Transverse colon (tissue), 4 donors: ENCODE data around the gene SVIL. TPM values are rescaled to one million over a fixed set of nuclear protein-coding genes. Genes with fewer than 3 reads are reported as not detected.

Source experiments
- DNase-seq: peaks from one replicate; pipeline ENCODE4 v3.0.0-alpha.2; 2019
- H3K27ac ChIP-seq, 4 donors: fragments of 200-600 bp; sonication (generic); 2 replicates each; pipeline ENCODE4 v1.5.1; 2016 to 2018; ENCODE audit warnings: inconsistent platforms in 4 of 4
- H3K27me3 ChIP-seq: fragments of 200-600 bp; sonication (generic); 2 replicates; pipeline ENCODE4 v1.5.1; 2017; ENCODE audit warnings: inconsistent platforms
- H3K36me3 ChIP-seq, 4 donors: fragments of 200-600 bp; sonication (generic); 2 replicates each; pipeline ENCODE4 v1.5.1; 2017 to 2019; ENCODE audit warnings: inconsistent platforms in 4 of 4
- H3K4me1 ChIP-seq, 4 donors: fragments of 200-600 bp; sonication (generic); 2 replicates each; pipeline ENCODE4 v1.5.1; 2017 to 2020; ENCODE audit warnings: inconsistent platforms in 4 of 4
- H3K4me3 ChIP-seq, 4 donors: fragments of 200-600 bp; sonication (generic); 1 replicate in 1 of 4; 2 replicates in 3 of 4; pipeline versions ENCODE4 v1.5.1 to v1.6.1; 2017 to 2019; ENCODE audit warnings: inconsistent platforms in 4 of 4
- H3K9me3 ChIP-seq, 2 donors: fragments of 200-600 bp; sonication (generic); 2 replicates each; pipeline ENCODE4 v1.5.1; 2017 to 2019; ENCODE audit warnings: inconsistent platforms in 2 of 2
- EP300 ChIP-seq: sonication (generic); formaldehyde crosslinking; IDR thresholded peaks from one replicate; pipeline ENCODE4 v1.6.1; 2017; ENCODE audit warnings: antibody characterized with exemption, low read depth
- POLR2A ChIP-seq: fragments of 450-650 bp; IDR thresholded peaks from one replicate; pipeline ENCODE4 v1.6.1; 2016; ENCODE audit warnings: antibody characterized with exemption, mild to moderate bottlenecking, moderate library complexity
- POLR2AphosphoS5 ChIP-seq, 3 donors: sonication (generic); formaldehyde crosslinking; IDR thresholded peaks; one replicate each; pipeline ENCODE4 v1.6.1; 2016; ENCODE audit warnings: antibody characterized with exemption in 3 of 3
- WGBS, 2 donors: methylation state at CpG; one replicate each; pipeline ENCODE4 v1.1.5; 2018; ENCODE audit warnings: low coverage in 1 of 2; 5-methylcytosine and 5-hydroxymethylcytosine counted together
- in situ Hi-C, 4 donors: fragments of 200-750 bp; cut with MboI; loops; one replicate each; pipeline versions ENCODE4 v1.15.0 to v1.15.1; 2017; ENCODE audit warnings: low sequenced_read_pairs in 3 of 4, low pct_ligation_motif_present in 1 of 4, low pct_unique_long_range_greater_than_20kb in 1 of 4
- intact Hi-C: fragments of 100-400 bp; cut with DNase I; formaldehyde crosslinking; loops from one replicate; pipeline ENCODE4 v1.15.1; 2023; ENCODE audit warnings: low total_unique reads
- total RNA-seq, 4 donors: library from RNA; depleted of rRNA; stranded (reverse); fragments of >200 nt; gene quantifications; one replicate each; pipeline ENCODE4 v1.1.0, GENCODE V29; 2016
- TF ChIP-seq, protein P1 (sequence below), 5 experiments: fragments of 200-600 bp in 3 of 5; fragments of 450-650 bp in 2 of 5; sonication (generic) in 3 of 5; IDR thresholded peaks; 1 replicate in 2 of 5; 2 replicates in 3 of 5; pipeline ENCODE4 v1.5.1; 2016 to 2017; ENCODE audit warnings: antibody characterized with exemption in 5 of 5, inconsistent platforms in 3 of 5, mild to moderate bottlenecking in 2 of 5, moderate library complexity in 1 of 5

The SVIL gene
- total RNA-seq, 4 donors from 2014 or later, result 146 to 192 (median 156) TPM

DNA sequence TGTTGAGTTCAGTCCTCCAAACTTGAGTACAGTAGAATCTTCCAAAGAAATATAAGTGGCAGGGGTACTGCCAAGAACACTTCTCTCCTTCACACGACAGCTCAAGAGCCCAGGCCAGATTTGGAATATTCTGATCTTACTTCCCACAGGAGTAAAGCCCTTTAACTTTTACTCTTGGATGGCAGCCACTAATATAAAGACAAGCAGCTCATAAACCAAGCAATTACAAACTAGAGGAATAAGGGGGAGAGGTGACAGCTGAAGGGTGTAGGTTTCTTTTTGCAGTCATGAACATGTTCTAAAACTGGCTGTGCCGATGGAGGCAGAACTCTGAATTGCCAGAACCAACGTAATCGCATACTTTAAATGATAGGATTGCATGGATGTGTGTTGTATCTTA is 74.8 kb downstream of the SVIL start:
- no peaks in the 10 kb centered on the region for H3K27me3 ChIP-seq
- intact Hi-C loops (no loop called here), in situ Hi-C loops (no loop called here)
- H3K36me3 ChIP-seq, result peaks cover 0 to 4% (median 0%) of the 10 kb centered on the region in 4 donors
- peak; percentile 39 to 56 (median 55) for TF ChIP-seq POLR2AphosphoS5 (IDR thresholded peaks at IDR 0.05)
- TF ChIP-seq, protein P1, sequence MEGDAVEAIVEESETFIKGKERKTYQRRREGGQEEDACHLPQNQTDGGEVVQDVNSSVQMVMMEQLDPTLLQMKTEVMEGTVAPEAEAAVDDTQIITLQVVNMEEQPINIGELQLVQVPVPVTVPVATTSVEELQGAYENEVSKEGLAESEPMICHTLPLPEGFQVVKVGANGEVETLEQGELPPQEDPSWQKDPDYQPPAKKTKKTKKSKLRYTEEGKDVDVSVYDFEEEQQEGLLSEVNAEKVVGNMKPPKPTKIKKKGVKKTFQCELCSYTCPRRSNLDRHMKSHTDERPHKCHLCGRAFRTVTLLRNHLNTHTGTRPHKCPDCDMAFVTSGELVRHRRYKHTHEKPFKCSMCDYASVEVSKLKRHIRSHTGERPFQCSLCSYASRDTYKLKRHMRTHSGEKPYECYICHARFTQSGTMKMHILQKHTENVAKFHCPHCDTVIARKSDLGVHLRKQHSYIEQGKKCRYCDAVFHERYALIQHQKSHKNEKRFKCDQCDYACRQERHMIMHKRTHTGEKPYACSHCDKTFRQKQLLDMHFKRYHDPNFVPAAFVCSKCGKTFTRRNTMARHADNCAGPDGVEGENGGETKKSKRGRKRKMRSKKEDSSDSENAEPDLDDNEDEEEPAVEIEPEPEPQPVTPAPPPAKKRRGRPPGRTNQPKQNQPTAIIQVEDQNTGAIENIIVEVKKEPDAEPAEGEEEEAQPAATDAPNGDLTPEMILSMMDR (IDR thresholded peaks at IDR 0.05), result no peak
- no peak for TF ChIP-seq POLR2A
- no peak for TF ChIP-seq EP300
- peaks cover 0 to 38% (median 17%) of the 10 kb centered on the region in 4 donors for H3K4me1 ChIP-seq
- no peaks in the 10 kb centered on the region for H3K9me3 ChIP-seq
- DNase-seq, result no peak
- H3K27ac ChIP-seq, result peak overlapping the region; percentile 30 to 75 (median 44)
- 0 to 48% methylated on average over 1 to 4 of the region's 4 CpGs for WGBS, 2 donors
- H3K4me3 ChIP-seq, result no peak overlapping the region

DNA sequence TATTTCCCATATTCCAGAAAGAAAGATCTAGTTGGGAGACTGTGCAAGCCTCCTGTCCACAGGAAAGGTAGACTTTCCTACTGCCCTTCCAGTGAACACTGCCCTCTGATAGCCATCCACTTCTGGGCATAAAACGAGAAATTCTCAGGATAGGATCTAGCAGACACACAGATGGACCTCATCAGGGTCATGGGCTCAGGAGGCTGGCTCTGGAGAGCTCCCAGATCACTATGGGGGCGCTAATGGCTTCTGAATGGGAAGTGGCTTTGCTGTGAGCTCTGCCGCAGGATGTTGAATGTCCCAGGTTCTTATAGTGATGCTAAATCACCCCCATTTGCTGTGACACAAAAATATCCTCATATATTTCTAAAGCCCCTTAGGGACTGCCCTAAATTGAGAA is 77.1 kb downstream of the SVIL start:
- Histone ChIP-seq H3K4me3 (no peak overlapping the region), H3K27me3 (no peaks in the 10 kb centered on the region), H3K4me1 (peaks cover 0 to 38% (median 17%) of the 10 kb centered on the region in 4 donors), H3K9me3 (no peaks in the 10 kb centered on the region), H3K36me3 (peaks cover 0 to 16% (median 4%) of the 10 kb centered on the region in 4 donors), H3K27ac (no peak overlapping the region)
- in situ Hi-C loops, result no loop called here
- TF ChIP-seq POLR2AphosphoS5 (IDR thresholded peaks at IDR 0.05), result no peak
- no peak for TF ChIP-seq POLR2A
- no peak for DNase-seq
- intact Hi-C loops, result no loop called here
- 85 to 100% methylated on average over 3 of the region's 3 CpGs for WGBS, 2 donors

DNA sequence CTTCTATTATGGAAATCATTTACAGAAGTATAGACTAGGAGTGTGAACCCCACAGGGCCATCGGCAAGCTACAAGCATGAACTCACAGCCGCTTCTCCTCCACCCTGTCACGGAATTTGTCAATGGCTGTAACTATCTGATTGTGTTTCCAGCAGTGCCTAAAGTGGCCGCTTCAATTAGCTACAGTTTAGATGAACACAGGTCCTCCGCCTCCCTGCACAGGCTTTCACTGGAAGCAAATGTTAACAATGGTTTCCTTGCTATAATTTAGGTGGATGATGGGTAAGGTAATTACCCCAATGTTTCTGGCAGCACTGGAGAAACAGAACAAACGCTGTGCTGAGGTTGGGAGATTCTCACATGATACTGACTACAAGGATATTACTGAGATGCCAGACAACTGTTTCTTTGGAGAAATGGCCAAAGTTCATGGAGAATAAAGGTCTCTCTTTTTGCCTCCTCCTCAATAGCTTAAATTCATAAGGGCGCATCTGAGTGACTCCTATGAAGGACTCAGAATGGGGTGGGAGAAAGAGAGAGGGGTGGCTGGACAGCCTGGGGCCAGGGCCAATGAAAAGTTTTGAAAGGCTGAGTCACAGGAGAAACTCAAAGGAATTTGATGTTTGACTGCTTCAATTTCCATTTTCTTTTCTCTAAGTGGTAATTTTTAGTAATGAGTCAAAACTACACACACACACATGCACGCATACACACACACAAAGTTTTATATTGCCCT is 78.9 kb downstream of the SVIL start:
- Histone ChIP-seq H3K4me1 (peaks cover 0 to 34% (median 17%) of the 10 kb centered on the region in 4 donors), H3K27ac (peak overlapping the region; percentile 4 to 40 (median 14)), H3K4me3 (no peak overlapping the region), H3K36me3 (peaks cover 0 to 30% (median 9%) of the 10 kb centered on the region in 4 donors), H3K27me3 (no peaks in the 10 kb centered on the region), H3K9me3 (no peaks in the 10 kb centered on the region)
- intact Hi-C loops (no loop called here), in situ Hi-C loops (no loop called here)
- no peak for DNase-seq
- TF ChIP-seq EP300, result no peak
- no peak for TF ChIP-seq POLR2A
- no peak for TF ChIP-seq POLR2AphosphoS5 (IDR thresholded peaks at IDR 0.05)
- TF ChIP-seq, protein P1 (IDR thresholded peaks at IDR 0.05), result no peak
- 65 to 82% methylated on average over 2 to 8 of the region's 8 CpGs for WGBS, 2 donors

DNA sequence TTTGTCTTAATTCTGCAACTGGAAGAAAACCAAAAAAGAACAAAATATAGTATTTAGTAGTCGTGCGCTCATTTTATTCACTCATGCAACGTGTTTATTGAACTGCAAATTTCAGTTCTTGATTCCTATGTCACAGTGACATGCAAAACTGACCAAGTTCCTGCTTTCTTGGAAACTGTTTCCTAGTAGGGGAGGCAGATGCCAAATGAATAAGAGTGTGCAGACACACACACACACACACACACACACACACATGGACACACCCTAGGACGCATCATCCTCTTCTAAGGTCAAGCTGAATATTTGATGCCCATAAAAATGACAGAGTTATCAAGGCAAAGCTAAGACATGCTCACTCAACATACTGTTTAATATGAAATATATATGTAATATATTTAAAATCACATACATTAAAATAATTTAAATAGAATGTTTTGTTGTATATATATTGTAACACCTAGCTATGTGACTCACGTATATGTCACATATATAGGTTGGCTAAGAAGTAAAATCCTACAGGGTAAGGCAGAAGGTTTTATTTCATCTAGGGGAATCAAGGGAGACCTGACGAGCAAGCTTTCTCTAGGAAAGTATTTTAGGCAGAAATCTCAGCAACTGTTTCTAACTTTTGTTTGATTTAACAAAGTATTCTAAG is 79.6 kb downstream of the SVIL start:
- no peak for DNase-seq
- intact Hi-C loops, result no loop called here
- TF ChIP-seq POLR2AphosphoS5 (IDR thresholded peaks at IDR 0.05), result no peak
- TF ChIP-seq POLR2A, result no peak
- TF ChIP-seq, protein P1 (IDR thresholded peaks at IDR 0.05), result no peak
- no peak for TF ChIP-seq EP300
- 68 to 85% methylated on average over 6 of the region's 6 CpGs for WGBS, 2 donors
- Histone ChIP-seq H3K4me3 (no peak overlapping the region), H3K9me3 (no peaks in the 10 kb centered on the region), H3K27me3 (no peaks in the 10 kb centered on the region), H3K4me1 (peaks cover 0 to 27% (median 10%) of the 10 kb centered on the region in 4 donors), H3K27ac (peak overlapping the region; percentile 4 to 40 (median 14)), H3K36me3 (peaks cover 0 to 37% (median 13%) of the 10 kb centered on the region in 4 donors)
- in situ Hi-C loops, result no loop called here
